ENCODE measurements around the gene MYPOP. TPM values are rescaled to one million over a fixed set of nuclear protein-coding genes. Genes with fewer than 3 reads are reported as not detected.

Gene MYPOP
- total RNA-seq, 1 experiment from 2014 or later, result 9.0 TPM

DNA sequence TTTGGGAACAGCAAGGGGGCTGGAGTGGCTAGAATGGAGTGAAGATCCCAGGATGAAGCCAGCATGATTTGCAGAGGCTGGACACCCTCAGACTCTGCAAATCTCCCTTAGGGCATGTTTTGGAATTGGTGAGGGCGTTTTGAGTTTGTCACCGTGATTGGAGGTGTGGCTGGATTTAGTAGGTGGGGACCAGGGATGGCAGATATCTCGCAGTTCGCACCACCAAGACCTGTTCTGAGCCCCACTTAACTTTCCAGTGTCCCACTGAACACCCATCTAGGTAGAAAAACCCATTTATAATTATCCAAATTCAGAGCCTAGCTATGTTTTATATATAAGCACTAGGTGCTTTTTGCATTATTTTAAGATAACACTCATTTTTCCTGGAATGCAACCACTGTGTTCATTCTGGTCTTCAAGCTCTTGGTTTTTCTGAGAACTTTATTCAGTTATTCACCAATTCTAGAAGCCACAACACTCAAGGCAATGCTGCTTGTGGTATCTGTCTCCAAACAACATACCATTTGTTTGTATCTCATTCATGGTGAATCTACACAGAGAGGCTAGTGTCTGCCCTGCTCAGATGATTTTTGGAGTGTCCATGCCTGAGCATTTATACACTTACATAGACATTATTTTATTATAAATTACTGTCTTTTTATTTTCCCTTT is 15.1 kb upstream of the MYPOP start:
- H4K20me1 ChIP-seq (ENCODE audit: control insufficient read depth, insufficient read depth, insufficient read length), result no peaks in the 10 kb centered on the region

More for the DNA sequence above, 15.1 kb upstream of the MYPOP start:
- no peak overlapping the region for H3K18ac ChIP-seq (ENCODE audit: insufficient read length, low read depth, low read length)
- H2BK15ac ChIP-seq (ENCODE audit: low read depth, low read length), result no peak overlapping the region
- no peak overlapping the region for H3T11ph ChIP-seq (ENCODE audit: low read length)
- H3K79me2 ChIP-seq (ENCODE audit: insufficient read depth, low read length), result no peaks in the 10 kb centered on the region
- H3K4me2 ChIP-seq (ENCODE audit: insufficient read depth, insufficient read length, low read length), result no peak overlapping the region
- no peak overlapping the region for H2BK20ac ChIP-seq (ENCODE audit: low read depth, low read length, poor library complexity, severe bottlenecking)
- no peak overlapping the region for H3K14ac ChIP-seq (ENCODE audit: insufficient read depth, low read length)
- no peak overlapping the region for H4K5ac ChIP-seq (ENCODE audit: insufficient read length, low read depth, low read length)
- no peaks in the 10 kb centered on the region; the same call in 1 of the 2 replicates for H3K4me1 ChIP-seq (ENCODE audit: insufficient read depth, low read length)
- peaks cover 16% of the 10 kb centered on the region; the same call in 1 of the 2 replicates for H3K27me3 Mint-ChIP-seq (ENCODE audit: low read depth)
- H3K56ac ChIP-seq (ENCODE audit: insufficient read length, low read depth, low read length), result no peak overlapping the region
- H2BK120ac ChIP-seq (ENCODE audit: low read depth, low read length, poor library complexity, severe bottlenecking), result no peak overlapping the region
- no peak overlapping the region for H3K4ac ChIP-seq (ENCODE audit: low read depth, low read length)
- H3K9ac ChIP-seq (ENCODE audit: extremely low read depth, insufficient read length, low read length), result no peak overlapping the region
- H2BK12ac ChIP-seq (ENCODE audit: insufficient read length, low read depth, low read length), result no peak overlapping the region
- H2AFZ ChIP-seq (ENCODE audit: low read length), result no peak overlapping the region
- no peaks in the 10 kb centered on the region for H3K79me1 ChIP-seq (ENCODE audit: insufficient read depth, low read depth, low read length, poor library complexity, severe bottlenecking)
- no peak for TF ChIP-seq CTCF (conservative IDR thresholded peaks at IDR 0.05)
- H2AK5ac ChIP-seq (ENCODE audit: insufficient read length, low read length), result no peak overlapping the region
- H3K36me3 Mint-ChIP-seq (ENCODE audit: insufficient read depth in 1 of 3, low read depth in 3 of 3), result no peaks in the 10 kb centered on the region
- no peaks in the 10 kb centered on the region for H3K23me2 ChIP-seq (ENCODE audit: insufficient read length, low read depth, low read length, poor library complexity, severe bottlenecking)
- no peak overlapping the region for H3K27ac Mint-ChIP-seq
- H3K4me1 Mint-ChIP-seq, result peaks cover 5 to 16% of the 10 kb centered on the region in 2 experiments
- WGBS (ENCODE audit: extremely low coverage, insufficient read length, low lambda C conversion rate), result no CpG with 5 or more reads among the region's 4 CpGs
- no peak overlapping the region for H3K27ac ChIP-seq (ENCODE audit: insufficient read length, low read depth, low read length)
- no peak overlapping the region for H3K23ac ChIP-seq (ENCODE audit: insufficient read length, low read depth, low read length)
- no peak overlapping the region for H2BK5ac ChIP-seq (ENCODE audit: insufficient read length, low read length)
- no peak overlapping the region for H4K8ac ChIP-seq (replicated peaks; ENCODE audit: insufficient read length, low read depth, low read length)
- H3K27me3 ChIP-seq (ENCODE audit: insufficient read depth, low read length), result no peaks in the 10 kb centered on the region
- no peak for DNase-seq
- H3K4me3 Mint-ChIP-seq, result no peak overlapping the region
- H3K9me3 Mint-ChIP-seq, result no peaks in the 10 kb centered on the region
- no peaks in the 10 kb centered on the region for H3K9me3 ChIP-seq (ENCODE audit: control insufficient read depth, low read depth, low read length)
- H4K91ac ChIP-seq (ENCODE audit: insufficient read length, low read depth, low read length), result no peak overlapping the region
